HT1080 (cell line): ENCODE data around the gene PIH1D1. TPM values are rescaled to one million over a fixed set of nuclear protein-coding genes. Genes with fewer than 3 reads are reported as not detected.

ENCODE experiments used
- small RNA-seq: library from RNA; depleted of rRNA; stranded (forward); fragments of <200 nt; gene quantifications from one replicate; pipeline ENCODE3, GENCODE V24; 2014
- total RNA-seq: library from RNA; depleted of rRNA; stranded (reverse); fragments of >200 nt; shearing (Covaris generic); gene quantifications from 2 replicates; pipeline ENCODE4 v1.2.3, GENCODE V29; 2014; rRNA removed

The PIH1D1 gene
- total RNA-seq, 1 experiment from 2014 or later, result 203 TPM

Small RNAs within 50 kb of the gene (small RNA-seq; reads per million reads assigned to genes)
- not detected for gene MIR150
- not detected for gene SNORD32A
- not detected for gene SNORD33
- not detected for gene SNORD34
- gene SNORD35A, result not detected
- gene SNORD35B, result not detected

Other genes with a start within 250 kb of the PIH1D1 start
- gene SLC6A16, start 126.6 kb downstream of the PIH1D1 start, total RNA-seq, result not detected in 2 replicates
- gene CD37, start 116.4 kb downstream of the PIH1D1 start, total RNA-seq, result not detected in 2 replicates
- gene TEAD2, start 89.4 kb downstream of the PIH1D1 start, total RNA-seq, result 6.5 and 7.6 TPM in 2 replicates
- gene DKKL1, start 87.9 kb downstream of the PIH1D1 start, total RNA-seq, result not detected in 2 replicates
- not detected in 2 replicates for gene KASH5, start 63.6 kb downstream of the PIH1D1 start, total RNA-seq
- not detected in 2 replicates for gene PTH2, start 28.4 kb downstream of the PIH1D1 start, total RNA-seq
- gene GFY, start 26.4 kb downstream of the PIH1D1 start, total RNA-seq, result not detected in 2 replicates
- 0.07 and 1.7 TPM in 2 replicates for gene SLC17A7, start 10.3 kb downstream of the PIH1D1 start, total RNA-seq
- 55.1 and 75.5 TPM in 2 replicates for gene ALDH16A1, start 1.4 kb upstream of the PIH1D1 start, total RNA-seq
- 6.8 and 7.3 TPM in 2 replicates for gene FLT3LG, start 22.4 kb upstream of the PIH1D1 start, total RNA-seq
- 5,406 and 6,095 TPM in 2 replicates for gene RPL13A, start 35.8 kb upstream of the PIH1D1 start, total RNA-seq
- gene RPS11, start 44.6 kb upstream of the PIH1D1 start, total RNA-seq, result 2,830 and 3,374 TPM in 2 replicates
- gene FCGRT, start 60.8 kb upstream of the PIH1D1 start, total RNA-seq, result 3.9 and 8.7 TPM in 2 replicates
- 11.7 and 13.7 TPM in 2 replicates for gene RCN3, start 76.2 kb upstream of the PIH1D1 start, total RNA-seq
- gene NOSIP, start 128.7 kb upstream of the PIH1D1 start, total RNA-seq, result 140 and 203 TPM in 2 replicates
- 0.70 and 1.1 TPM in 2 replicates for gene PRRG2, start 129.5 kb upstream of the PIH1D1 start, total RNA-seq
- 3.4 and 6.5 TPM in 2 replicates for gene PRR12, start 139.4 kb upstream of the PIH1D1 start, total RNA-seq
- 23.5 and 26.7 TPM in 2 replicates for gene RRAS, start 188.3 kb upstream of the PIH1D1 start, total RNA-seq
- gene SCAF1, start 190.4 kb upstream of the PIH1D1 start, total RNA-seq, result 21.2 and 31.7 TPM in 2 replicates
- 55.9 and 62.7 TPM in 2 replicates for gene IRF3, start 214.0 kb upstream of the PIH1D1 start, total RNA-seq
- gene BCL2L12, start 214.1 kb upstream of the PIH1D1 start, total RNA-seq, result 21.2 and 26.0 TPM in 2 replicates
- gene PRMT1, start 225.5 kb upstream of the PIH1D1 start, total RNA-seq, result 540 and 551 TPM in 2 replicates
- 9.6 and 11.1 TPM in 2 replicates for gene ADM5, start 237.8 kb upstream of the PIH1D1 start, total RNA-seq
- gene CPT1C, start 239.3 kb upstream of the PIH1D1 start, total RNA-seq, result 0.84 TPM in 1 of 2 replicates, not detected in the other